HG03039 (cell line): ENCODE results near the gene TMEM247.
"Not testable (repeated sequence)": the region's sequence is repeated elsewhere in the genome, so short reads cannot be mapped to it uniquely, and the experiment has no call there.

Experiments used
- ATAC-seq: cut with Tn5 transposase; IDR thresholded peaks from one replicate; pipeline ENCODE4 v1.9.1; 2021; ENCODE audit warnings: mild to moderate bottlenecking, moderate library complexity; ENCODE audit not compliant: unreplicated experiment

The TMEM247 gene

DNA sequence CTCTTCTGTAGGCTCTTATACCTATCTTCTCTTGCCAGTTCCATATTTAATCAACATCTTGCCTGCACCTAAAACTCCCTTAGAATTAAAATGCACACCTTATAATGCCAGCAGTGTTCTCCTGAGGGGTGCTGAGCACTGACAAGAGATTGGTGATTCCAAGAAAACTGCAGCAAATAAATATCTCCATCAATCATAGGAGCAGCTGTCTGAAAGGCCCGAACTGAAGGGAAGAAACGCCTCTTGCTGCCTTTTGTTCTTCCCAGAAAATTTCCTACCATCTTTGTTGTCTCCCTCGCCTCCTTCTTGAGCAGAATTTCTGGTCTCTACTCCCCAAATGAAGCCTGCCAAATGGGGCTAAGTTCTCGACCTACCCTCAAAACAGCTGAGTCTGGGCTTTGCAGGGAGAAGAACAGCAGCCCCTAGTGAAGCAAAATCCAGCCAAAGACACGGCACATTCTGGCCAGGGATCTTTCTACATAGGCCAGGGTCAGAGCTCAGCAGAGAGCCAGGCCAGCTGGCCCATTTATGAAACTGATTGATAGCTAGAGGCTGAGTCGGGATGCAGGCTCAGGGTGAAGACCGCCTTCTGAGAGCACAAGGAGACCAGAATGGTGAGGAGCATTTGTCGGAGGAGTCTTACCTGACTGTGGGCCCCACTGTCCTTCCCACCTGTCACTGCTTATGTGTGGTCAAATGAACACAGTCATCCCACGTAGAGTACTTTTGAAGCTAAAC is 20.4 kb upstream of the TMEM247 start:
- ATAC-seq: no peak

GRCh38 chr2:46459694-46460093 is 19.7 kb upstream of the TMEM247 start:
- no peak for ATAC-seq

DNA sequence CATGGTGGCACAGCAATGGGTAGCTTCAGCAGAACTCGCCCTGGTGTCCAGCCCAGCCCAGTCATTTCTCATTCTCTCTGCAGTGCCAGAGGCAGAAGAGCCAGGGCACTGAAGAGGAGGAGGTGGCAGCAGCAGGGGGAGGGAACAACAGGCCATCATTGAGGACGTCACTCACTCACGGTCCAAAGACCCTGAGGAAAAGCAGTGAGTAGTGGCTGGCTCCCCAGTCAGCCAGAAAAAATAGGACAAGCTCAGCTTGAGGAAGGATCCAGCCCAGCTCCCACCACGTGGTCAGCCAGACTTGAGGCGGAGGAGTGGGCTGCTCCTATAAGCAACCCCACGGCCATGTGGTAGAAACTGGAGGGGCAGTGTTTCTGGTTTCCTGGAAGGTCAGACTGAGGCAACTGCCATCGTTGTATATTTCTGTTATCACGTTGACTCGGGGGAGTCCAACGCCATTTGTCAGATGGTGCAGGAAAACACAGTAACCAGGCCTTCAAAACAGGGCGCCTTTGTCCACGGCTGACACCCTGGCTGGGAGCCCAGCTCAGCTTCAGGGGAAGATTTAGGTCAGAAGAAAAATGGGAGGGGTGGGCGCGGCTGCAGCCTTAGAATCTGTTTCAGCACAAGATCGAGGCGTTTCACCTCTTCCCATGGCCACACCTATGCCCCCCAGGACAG is 19.0 kb upstream of the TMEM247 start:
- ATAC-seq: no peak

- ATAC-seq: peak; percentile 56
Measured at GRCh38 chr2:46461011-46461674, 18.2 kb upstream of the TMEM247 start.

GRCh38 chr2:46461709-46462171 is 17.6 kb upstream of the TMEM247 start:
- ATAC-seq: peak; percentile 20

GRCh38 chr2:46462936-46463335 is 16.4 kb upstream of the TMEM247 start:
- no peak for ATAC-seq

GRCh38 chr2:46469116-46469515 is 10.2 kb upstream of the TMEM247 start:
- no peak for ATAC-seq

- ATAC-seq: no peak
Measured at GRCh38 chr2:46469700-46470099, 9.7 kb upstream of the TMEM247 start.

DNA sequence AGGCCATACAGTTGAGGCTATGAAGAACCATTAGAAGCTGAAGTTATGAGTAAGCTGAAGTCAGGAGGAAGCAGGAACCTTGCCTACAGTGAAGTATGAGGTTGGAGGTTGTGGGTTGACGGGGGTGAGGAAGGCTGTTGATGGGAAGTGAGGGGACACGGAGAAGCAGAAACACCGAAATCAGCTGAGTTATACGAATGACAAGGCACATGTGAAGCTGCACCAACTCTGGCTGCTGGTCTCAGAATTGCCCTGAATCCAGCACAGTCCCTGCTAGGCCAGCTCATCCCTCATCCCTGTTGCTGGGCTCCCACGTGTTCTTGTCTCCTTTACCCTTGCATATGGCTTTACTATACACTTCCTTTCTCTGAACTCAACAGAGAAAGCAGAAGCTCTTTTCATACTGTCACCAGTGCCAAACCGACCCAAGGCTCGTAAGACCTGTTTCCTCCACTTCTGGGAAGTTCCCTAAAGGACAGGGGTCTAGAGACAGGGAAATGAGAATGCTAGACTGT is 9.2 kb upstream of the TMEM247 start:
- no peak for ATAC-seq

- no peak for ATAC-seq
Measured at GRCh38 chr2:46471019-46471583, 8.3 kb upstream of the TMEM247 start.

DNA sequence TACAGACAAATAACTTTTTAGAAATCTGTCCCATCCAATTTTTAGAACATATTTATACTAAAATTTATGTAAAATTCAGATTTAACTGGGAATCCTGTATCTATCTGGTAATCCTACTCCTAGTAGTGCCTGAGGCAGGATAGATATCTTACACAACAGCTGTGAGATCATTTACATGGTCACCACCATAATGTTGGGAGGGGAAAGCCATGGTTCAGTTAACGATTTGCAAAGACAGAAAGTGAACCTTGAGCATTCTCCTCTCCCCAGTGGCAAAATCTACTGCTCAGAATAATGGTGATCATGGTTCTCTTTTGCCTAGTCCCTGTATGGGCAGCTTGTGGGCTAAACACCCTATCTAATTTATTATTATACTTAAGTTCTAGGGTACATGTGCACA is 7.7 kb upstream of the TMEM247 start:
- no peak for ATAC-seq

- not testable (repeated sequence) for ATAC-seq
Measured at GRCh38 chr2:46472165-46472564, 7.2 kb upstream of the TMEM247 start.

- not testable (repeated sequence) for ATAC-seq
Measured at GRCh38 chr2:46477462-46477861, 1.9 kb upstream of the TMEM247 start.

- no peak for ATAC-seq
Measured at GRCh38 chr2:46477925-46478324, 1.4 kb upstream of the TMEM247 start.

DNA sequence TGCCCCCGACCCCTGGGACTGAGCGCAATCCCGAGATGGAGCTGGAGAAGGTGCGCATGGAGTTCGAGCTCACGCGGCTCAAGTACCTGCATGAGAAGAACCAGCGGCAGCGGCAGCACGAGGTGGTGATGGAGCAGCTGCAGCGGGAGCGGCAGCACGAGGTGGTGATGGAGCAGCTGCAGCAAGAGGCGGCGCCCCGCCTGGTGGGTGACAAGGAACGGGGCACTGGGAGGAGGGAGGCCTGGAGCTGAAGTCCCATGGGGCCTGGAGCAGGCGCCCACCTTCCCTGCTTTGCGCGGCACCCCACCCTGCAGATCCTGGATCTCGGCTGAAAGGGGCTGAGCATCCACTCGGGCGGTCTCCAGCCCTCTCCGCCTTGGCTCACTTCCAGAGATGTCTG is 1.2 kb downstream of the TMEM247 start:
- ATAC-seq: no peak

GRCh38 chr2:46481198-46482193 is 2.1 kb downstream of the TMEM247 start:
- ATAC-seq: no peak

GRCh38 chr2:46482490-46482889 is 3.1 kb downstream of the TMEM247 start:
- no peak for ATAC-seq

- no peak for ATAC-seq
Measured at GRCh38 chr2:46485002-46485401, 5.6 kb downstream of the TMEM247 start.

DNA sequence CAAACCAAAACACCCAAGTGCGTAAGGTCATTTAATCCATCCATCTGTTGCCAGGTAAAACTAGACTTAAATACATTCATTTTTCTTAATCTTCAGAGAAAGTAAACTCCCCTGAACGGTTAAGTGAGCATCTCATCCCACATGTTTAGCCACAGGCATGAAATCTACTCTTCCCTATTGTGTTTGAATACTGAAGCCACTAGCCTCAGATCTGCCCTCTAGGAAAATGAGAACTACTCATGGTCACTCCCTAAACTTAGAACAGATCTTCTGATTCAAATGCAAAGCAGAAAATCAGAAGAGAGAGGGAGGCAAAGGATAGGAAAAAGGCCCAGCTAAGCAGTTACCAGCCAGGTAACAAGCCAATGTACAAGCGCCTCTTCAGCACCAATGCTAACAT is 7.1 kb downstream of the TMEM247 start:
- ATAC-seq: no peak

- ATAC-seq: no peak
Measured at GRCh38 chr2:46487667-46488335, 8.4 kb downstream of the TMEM247 start.
